HS-27A (cell line): Measurements from ENCODE around the gene SNHG17.
"Not testable (repeated sequence)": the region's sequence is repeated elsewhere in the genome, so short reads cannot be mapped to it uniquely, and the experiment has no call there.

Source experiments
- DNase-seq: peaks from one replicate; pipeline ENCODE4 v3.0.0-alpha.2; 2012; ENCODE audit warnings: low read depth, missing footprints

Gene SNHG17

GRCh38 chr20:38420388-38421085 lies 14.6 kb downstream of the SNHG17 start:
- no peak for DNase-seq

GRCh38 chr20:38418509-38419204 lies 16.5 kb downstream of the SNHG17 start:
- DNase-seq = no peak

- DNase-seq = no peak
Observed at GRCh38 chr20:38414769-38415450, 20.2 kb downstream of the SNHG17 start.

- DNase-seq = no peak
Observed at GRCh38 chr20:38412877-38413577, 22.1 kb downstream of the SNHG17 start.

- not testable (repeated sequence) for DNase-seq
Observed at GRCh38 chr20:38407822-38408221, 27.3 kb downstream of the SNHG17 start.

DNA sequence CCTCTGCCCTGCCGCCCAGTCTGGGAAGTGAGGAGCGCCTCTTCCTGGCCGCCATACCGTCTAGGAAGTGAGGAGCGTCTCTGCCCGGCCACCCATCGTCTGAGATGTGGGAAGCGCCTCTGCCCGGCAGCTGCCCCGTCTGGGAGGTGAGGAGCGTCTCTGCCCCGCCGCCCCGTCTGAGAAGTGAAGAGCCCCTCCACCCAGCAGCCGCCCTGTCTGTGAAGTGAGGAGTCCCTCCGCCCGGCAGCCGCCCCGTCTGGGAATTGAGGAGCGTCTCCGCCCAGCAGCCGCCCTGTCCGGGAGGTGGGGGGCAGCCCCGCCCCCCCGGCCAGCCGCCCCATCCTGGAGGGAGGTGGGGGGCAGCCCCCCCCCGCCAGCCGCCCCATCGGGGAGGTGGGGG lies 27.8 kb downstream of the SNHG17 start:
- DNase-seq = no peak

DNA sequence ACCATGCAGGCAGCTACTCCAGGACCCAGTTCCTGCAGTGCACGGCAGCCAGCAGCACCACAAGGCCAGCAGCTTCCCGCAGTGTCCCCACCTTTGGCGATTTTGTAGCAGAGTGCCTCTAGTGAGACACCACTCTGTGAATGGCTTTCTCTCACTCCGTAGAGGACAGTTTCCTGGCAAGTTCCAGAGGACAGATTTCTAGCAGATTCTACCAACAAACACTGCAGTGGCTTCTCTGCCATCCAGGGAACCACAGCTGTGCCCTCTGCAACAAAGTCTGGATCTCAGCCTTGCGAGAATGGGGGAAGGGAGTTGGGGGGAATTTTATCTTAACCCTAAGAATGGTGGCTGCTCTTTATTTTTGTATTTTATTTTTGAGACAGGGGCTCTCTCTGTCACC lies 28.7 kb downstream of the SNHG17 start:
- no peak for DNase-seq

DNA sequence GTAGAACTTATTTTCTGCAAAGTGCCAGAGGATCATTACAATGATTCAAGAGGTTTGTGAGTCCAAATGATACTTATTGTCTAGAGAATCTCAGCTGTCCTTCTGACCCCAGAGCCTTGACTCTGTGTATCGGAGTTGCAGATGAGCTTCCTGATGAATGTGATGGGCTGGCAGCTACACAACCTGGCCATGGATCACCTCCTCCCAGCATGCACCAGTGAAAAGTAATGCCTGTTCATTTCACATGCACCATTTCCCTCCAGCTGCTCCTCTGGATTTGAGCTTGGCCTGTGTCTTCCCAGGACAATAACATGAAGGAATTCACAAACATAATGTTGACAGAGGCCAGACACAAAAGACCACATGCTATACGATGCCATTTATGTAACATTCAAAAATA lies 30.0 kb downstream of the SNHG17 start:
- DNase-seq = no peak

DNA sequence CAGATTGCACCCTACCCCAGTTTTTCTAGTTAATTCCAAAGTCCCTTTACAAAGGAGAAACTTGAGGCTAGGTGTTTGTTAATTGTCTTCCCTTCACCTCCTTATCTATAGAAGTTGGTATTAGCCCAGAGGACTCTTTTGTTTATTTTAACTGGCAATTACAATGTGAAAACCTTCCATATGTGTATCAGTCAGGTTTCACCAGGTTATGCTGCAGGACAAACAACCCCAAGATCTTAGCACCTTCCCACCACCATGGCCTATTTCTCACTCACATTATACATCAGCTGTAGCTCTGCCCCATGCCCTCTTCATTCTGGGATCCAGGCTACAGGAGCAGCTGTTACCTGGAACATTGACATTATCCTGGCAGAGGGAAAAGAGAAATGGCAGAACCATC lies 31.1 kb downstream of the SNHG17 start:
- DNase-seq = no peak

DNA sequence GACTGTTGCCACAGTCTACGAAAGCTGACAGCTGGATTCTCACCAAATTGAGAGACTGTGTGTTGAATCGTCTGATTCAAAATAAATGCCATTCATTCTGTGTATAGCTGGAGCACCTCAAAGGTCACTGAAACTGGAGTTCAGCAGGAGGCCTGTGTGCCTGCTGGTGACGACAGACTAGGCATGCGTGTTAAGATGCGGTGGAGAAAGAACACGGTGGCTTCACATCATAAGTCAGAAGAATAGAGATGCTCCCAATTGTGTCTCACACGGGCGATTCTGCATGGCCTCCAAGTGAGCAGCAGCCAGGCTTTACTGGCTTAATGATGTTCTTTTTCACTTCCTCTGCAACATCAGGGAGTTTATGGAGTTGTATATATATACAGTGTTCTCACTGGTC lies 32.3 kb downstream of the SNHG17 start:
- no peak for DNase-seq

DNA sequence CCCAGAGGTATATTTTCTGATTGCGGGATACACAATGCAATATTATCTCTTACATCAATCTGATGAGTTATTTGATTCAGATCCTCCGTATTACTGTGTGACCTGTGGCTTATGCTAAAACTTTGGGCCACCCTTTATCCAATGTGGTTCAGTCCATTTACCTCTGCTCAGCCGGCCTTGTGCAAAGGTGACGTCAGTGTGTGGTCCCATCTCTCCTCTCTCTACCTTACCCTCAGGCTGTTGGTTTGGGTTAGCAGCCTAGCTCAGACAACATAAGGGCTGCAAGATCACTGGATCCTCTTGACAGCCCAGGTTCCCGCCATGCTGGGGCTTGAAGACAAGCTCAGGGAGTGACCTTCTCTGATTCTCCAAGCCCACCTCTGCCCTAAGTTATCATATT lies 33.0 kb downstream of the SNHG17 start:
- DNase-seq = no peak

DNA sequence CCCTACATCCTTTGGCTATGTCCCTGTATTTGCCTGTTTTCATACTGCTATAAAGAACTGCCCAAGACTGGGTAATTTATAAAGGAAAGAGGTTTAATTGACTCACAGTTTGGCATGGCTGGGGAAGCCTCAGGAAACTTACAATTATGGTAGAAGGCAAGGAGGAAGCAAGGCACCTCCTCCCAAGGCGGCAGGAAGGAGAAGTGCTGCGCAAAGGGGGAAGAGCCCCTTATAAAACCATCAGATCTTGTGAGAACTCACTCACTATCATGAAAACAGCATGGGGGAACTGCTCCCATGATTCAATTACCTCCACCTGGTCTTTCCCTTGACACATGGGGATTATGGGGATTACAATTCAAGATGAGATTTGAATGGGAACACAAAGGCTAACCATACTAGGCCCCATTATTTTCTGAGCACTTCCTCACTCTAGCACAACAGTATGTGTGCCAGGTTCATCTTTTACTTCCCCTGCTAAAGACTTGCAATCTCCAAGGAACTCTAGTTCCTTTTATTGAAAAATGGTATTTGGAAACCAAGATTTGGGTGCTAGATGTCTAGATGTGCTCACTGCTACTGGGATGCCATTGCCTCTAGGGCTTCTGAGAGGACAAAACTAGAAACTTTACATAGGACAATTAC lies 39.3 kb downstream of the SNHG17 start:
- DNase-seq = not testable (repeated sequence)

- DNase-seq = no peak
Observed at GRCh38 chr20:38395165-38395564, 40.0 kb downstream of the SNHG17 start.

DNA sequence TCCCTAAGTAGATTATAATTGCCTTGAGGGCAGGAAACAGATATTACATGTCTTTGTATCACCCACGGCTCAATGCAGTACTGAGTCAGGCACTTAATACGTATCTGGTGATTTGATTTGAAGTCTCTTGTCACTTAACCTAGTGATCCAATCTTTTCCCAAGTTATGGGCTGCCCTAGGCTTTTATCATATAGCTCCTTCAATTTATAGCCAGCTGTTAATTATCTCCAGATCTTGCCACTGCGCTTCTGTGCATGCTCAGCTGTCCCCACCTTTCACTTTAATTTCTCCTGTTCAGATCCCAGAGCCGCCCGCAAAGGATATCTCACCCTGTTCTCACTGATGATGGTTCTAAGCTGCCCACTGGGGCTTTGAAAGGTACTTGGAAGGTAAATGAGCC lies 41.9 kb downstream of the SNHG17 start:
- no peak for DNase-seq

GRCh38 chr20:38392356-38392755 lies 42.8 kb downstream of the SNHG17 start:
- DNase-seq = no peak

DNA sequence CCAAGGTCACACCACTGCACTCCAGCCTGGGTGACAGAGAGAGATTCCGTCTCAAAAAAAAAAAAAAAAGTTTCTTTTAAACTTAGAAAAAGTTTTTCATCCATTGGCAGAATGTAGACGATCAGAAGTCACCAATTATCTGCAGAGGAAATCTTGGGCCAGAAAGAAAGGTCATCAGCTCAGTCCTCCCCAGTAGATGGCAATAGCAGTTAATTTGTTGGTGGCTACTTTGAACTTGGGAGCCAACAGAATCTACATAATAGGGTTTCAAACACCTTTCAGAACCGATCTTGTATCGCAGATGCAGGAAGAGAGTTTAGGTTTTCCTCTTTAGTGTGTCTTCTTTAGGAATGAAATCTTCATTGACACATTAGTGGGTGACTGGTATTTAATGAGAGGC lies 47.2 kb downstream of the SNHG17 start:
- DNase-seq = no peak

GRCh38 chr20:38386851-38387250 lies 48.3 kb downstream of the SNHG17 start:
- no peak for DNase-seq

GRCh38 chr20:38386004-38386403 lies 49.1 kb downstream of the SNHG17 start:
- DNase-seq = no peak

- no peak for DNase-seq
Observed at GRCh38 chr20:38383147-38383546, 52.0 kb downstream of the SNHG17 start.

- not testable (repeated sequence) for DNase-seq
Observed at GRCh38 chr20:38377838-38378237, 57.3 kb downstream of the SNHG17 start.

DNA sequence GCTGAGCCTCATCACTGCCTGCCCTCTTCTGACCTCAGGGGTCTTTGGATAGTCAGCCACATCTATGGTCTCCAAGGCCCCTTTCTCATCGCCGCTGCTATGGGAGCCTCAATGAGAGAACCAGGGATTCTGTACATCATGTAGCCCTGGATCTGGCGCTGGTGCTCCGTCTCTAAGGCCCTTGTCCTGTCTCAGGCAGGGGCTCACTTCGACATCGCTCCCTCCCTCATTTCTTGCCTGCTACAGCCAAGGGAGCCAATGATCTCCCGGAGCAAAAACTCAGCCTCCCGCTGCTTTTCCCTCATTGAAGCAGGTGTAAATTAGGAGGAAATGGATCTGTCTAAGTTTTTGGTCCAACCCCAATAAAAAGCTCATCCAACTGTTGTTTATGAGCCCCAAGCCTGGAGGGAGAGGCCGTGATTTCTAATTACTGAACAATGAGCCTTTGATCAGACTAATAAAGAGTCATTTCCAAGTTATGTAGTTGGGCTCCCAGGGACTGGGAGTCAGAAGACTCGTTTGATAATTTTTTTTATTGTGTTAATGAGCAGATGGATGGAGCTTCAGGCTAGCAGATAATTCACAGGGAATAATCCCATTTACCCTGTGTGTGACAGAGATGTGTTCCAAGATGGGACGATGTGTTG lies 58.0 kb downstream of the SNHG17 start:
- no peak for DNase-seq

GRCh38 chr20:38373898-38374297 lies 61.2 kb downstream of the SNHG17 start:
- no peak for DNase-seq
